GM13976 (cell line): ENCODE results near the gene UGCG.

Experiments used
- DNase-seq: peaks from one replicate; pipeline ENCODE4 v3.0.0; 2012; ENCODE audit warnings: low spot score
- CTCF ChIP-seq: IDR thresholded peaks from 2 replicates; pipeline ENCODE4 v1.5.1; 2012; ENCODE audit warnings: borderline replicate concordance, mild to moderate bottlenecking; ENCODE audit not compliant: insufficient read depth; ENCODE audit errors: extremely low read depth, missing control alignments, control extremely low read depth
- in situ Hi-C: fragments of 300-500 bp; cut with MboI; formaldehyde crosslinking; loops from one replicate; pipeline ENCODE4 v1.12.0; 2022; ENCODE audit warnings: low sequenced_read_pairs, mixed read lengths, inconsistent platforms; ENCODE audit not compliant: unreplicated experiment

UGCG gene

GRCh38 chr9:111915425-111915758, 18.8 kb downstream of the UGCG start:
- no peak for DNase-seq
- in situ Hi-C loops = loop anchor here (10.0 to 25.0 kb wide), 2 partner anchors 159 to 447 kb away; no protein-coding TSS in a partner anchor
- TF ChIP-seq CTCF = no peak

- no peak for TF ChIP-seq CTCF
- DNase-seq = peak; percentile 62
- in situ Hi-C loops = loop anchor here (10.0 to 25.0 kb wide), 2 partner anchors 159 to 446 kb away; no protein-coding TSS in a partner anchor
Observed at GRCh38 chr9:111916234-111916645, 19.6 kb downstream of the UGCG start.

GRCh38 chr9:111917201-111917600, 20.6 kb downstream of the UGCG start:
- in situ Hi-C loops = loop anchor here (10.0 to 25.0 kb wide), 2 partner anchors 158 to 445 kb away; no protein-coding TSS in a partner anchor
- no peak for DNase-seq
- TF ChIP-seq CTCF = no peak

GRCh38 chr9:111917980-111918379, 21.4 kb downstream of the UGCG start:
- in situ Hi-C loops = loop anchor here (10.0 to 25.0 kb wide), 2 partner anchors 157 to 444 kb away; no protein-coding TSS in a partner anchor
- no peak for TF ChIP-seq CTCF
- DNase-seq = no peak

DNA sequence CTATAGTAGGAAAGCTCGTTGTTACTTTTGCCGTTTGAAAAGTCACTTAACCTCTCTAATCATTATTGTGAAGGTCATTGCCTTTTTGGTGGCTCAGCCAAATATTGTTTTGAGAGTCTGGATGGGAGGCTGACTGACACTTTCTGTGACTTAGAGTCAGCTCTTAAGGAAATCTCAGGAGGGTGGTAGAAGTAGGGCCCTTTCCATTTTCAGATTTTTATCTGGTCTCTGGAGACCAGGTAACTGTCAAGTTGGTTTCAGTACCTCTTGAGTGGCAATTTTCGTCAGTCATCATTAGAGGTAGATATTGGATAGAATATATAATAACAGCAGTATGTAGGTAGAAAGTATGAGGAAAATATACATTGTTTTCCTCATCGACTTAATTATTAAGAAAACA, 23.3 kb downstream of the UGCG start:
- in situ Hi-C loops = loop anchor here (10.0 to 25.0 kb wide), 2 partner anchors 155 to 442 kb away; no protein-coding TSS in a partner anchor
- no peak for TF ChIP-seq CTCF
- DNase-seq = no peak

- no peak for TF ChIP-seq CTCF
- no peak for DNase-seq
- in situ Hi-C loops = loop anchor here (25.0 kb wide), 1 partner anchor 442 kb away; no protein-coding TSS in a partner anchor
Observed at GRCh38 chr9:111920531-111920930, 23.9 kb downstream of the UGCG start.
